NB4 (cell line): ENCODE results near the gene RAB20.

Experiments used
- CTCF ChIP-seq: IDR thresholded peaks from one replicate; pipeline ENCODE4 v1.5.1; 2012; ENCODE audit warnings: low read depth, low read length
- POLR2A ChIP-seq: IDR thresholded peaks from 2 replicates; pipeline ENCODE4 v1.6.1; 2011; ENCODE audit warnings: mild to moderate bottlenecking; ENCODE audit not compliant: insufficient read length; ENCODE audit errors: extremely low read depth

DNA sequence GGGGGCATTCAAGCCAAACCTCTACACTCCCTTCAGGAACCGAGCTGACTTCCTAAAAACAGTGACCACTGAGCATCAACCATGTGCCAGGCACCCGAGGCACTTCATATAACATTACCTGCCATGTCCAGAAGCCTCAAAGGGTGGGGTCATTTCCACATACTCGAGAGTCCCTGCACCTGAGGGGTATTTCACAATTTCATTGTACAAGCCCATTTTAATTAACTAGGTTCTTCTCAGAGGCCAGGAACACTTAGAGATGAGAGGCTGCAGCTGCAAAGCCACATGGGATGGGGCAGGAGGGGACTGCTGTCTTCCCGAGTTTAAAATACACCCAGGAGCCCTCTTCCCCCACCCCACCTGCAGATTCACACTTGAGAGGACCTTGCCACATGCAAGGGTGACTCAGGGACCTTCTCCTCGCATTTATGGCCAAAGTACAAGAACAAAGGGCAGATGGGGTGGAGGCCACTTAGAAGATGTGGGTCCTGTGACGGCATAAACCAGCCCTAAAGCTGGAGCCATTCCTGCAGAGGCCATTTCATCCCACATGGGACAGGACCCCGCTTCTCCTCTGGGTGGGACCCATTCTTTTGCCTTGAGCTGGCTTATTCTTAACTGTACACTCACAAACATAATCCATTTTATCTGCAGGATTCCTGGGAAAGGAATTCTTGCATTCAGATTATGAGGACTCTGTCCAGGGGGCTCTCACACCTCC, 43.9 kb downstream of the RAB20 start:
- TF ChIP-seq CTCF (no peak), POLR2A (no peak)
